Small intestine (tissue), 7 donors: ENCODE measurements around the gene KLHL3. TPM values are rescaled to one million over a fixed set of nuclear protein-coding genes. Genes with fewer than 3 reads are reported as not detected.

Experiments
- DNase-seq, 2 donors: peaks; one replicate each; pipeline versions ENCODE4 v3.0.0 to v3.0.0-alpha.2; 2013
- FAIRE-seq: peaks from 2 replicates; lab custom pipeline; 2012; peaks lifted over from hg19 to GRCh38; lab: Jason Lieb, UNC
- H3K27ac ChIP-seq, 3 donors: one replicate each; pipeline ENCODE4 v1.5.1; 2013; ENCODE audit warnings: low read length in 2 of 3, mild to moderate bottlenecking in 2 of 3, control low read depth in 1 of 3, inconsistent platforms in 1 of 3, low read depth in 1 of 3, moderate library complexity in 1 of 3
- H3K27me3 ChIP-seq, 3 donors: one replicate each; pipeline ENCODE4 v1.6.1; 2013; ENCODE audit warnings: low read length in 3 of 3, inconsistent platforms in 1 of 3; ENCODE audit not compliant: control insufficient read depth in 3 of 3, insufficient read depth in 3 of 3
- H3K36me3 ChIP-seq, 3 donors: one replicate each; pipeline ENCODE4 v1.6.1; 2013; ENCODE audit warnings: low read length in 3 of 3, inconsistent platforms in 1 of 3, low read depth in 1 of 3, mild to moderate bottlenecking in 1 of 3, moderate library complexity in 1 of 3; ENCODE audit not compliant: control insufficient read depth in 3 of 3, insufficient read depth in 2 of 3
- H3K4me1 ChIP-seq, 3 donors: one replicate each; pipeline ENCODE4 v1.6.1; 2013; ENCODE audit warnings: low read length in 2 of 3, inconsistent platforms in 1 of 3, low read depth in 1 of 3, mild to moderate bottlenecking in 1 of 3, moderate library complexity in 1 of 3; ENCODE audit not compliant: control insufficient read depth in 3 of 3, insufficient read depth in 2 of 3
- H3K4me3 ChIP-seq, 3 donors: one replicate each; pipeline ENCODE4 v1.5.1; 2013; ENCODE audit warnings: low read length in 3 of 3, control low read depth in 1 of 3, inconsistent platforms in 1 of 3, low read depth in 1 of 3, mild to moderate bottlenecking in 1 of 3, moderate library complexity in 1 of 3
- H3K9me3 ChIP-seq, 2 donors: one replicate each; pipeline ENCODE4 v1.6.1; 2013; ENCODE audit warnings: low read depth in 1 of 2, low read length in 1 of 2; ENCODE audit not compliant: control insufficient read depth in 2 of 2, insufficient read depth in 1 of 2
- WGBS, 3 donors: extraction: QIAGEN DNeasy Blood & Tissue Kit; methylation state at CpG; one replicate each; pipeline ENCODE4 v1.1.7; 2013; 5-methylcytosine and 5-hydroxymethylcytosine counted together
- polyA plus RNA-seq, 4 donors: library from polyadenylated mRNA; stranded (reverse) in 3 of 4; unstranded in 1 of 4; fragments of 200-250 nt in 3 of 4; fragments of 120-200 nt in 1 of 4; gene quantifications; one replicate each; pipeline versions ENCODE4 v1.2.1 to v1.2.3, GENCODE V29; 2013
- donor health status: healthy with polysubstance abuse.
- donor health status: control.
- donor health status: control.
- donor health status: Bipolar disorder and iron deficiency.
- donor health status: healthy.

KLHL3 gene
- polyA plus RNA-seq, 4 donors = 0.67 to 6.5 (median 1.8) TPM

DNA sequence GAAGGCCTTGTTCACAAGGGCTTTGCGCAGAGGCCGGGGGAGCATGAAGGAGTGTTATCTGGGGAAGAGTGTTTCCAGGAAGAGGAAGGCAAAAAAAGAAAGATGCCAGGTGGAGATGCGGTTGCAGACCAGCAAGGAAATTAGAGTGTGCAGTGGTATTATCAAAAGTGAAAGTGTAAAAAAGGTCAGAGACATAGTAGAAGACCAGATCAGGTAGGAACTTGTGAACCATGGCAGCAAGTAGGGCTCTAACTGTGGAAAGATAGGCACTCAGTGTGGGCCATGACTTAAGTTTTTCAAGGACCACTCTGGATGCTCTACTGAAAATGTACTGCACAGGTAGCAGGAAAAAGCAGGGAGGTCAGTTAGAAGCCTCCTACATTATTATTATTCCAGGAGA is 146.7 kb downstream of the KLHL3 start:
- Histone ChIP-seq H3K36me3 (no peaks in the 10 kb centered on the region), H3K27ac (no peak overlapping the region), H3K27me3 (no peaks in the 10 kb centered on the region), H3K4me3 (no peak overlapping the region), H3K4me1 (no peaks in the 10 kb centered on the region), H3K9me3 (peaks cover 0 to 7% of the 10 kb centered on the region in 2 donors)
- FAIRE-seq (no peak), DNase-seq (no peak)
- WGBS, 3 donors = 44 to 62% (median 54%) methylated on average over 3 of the region's 3 CpGs

DNA sequence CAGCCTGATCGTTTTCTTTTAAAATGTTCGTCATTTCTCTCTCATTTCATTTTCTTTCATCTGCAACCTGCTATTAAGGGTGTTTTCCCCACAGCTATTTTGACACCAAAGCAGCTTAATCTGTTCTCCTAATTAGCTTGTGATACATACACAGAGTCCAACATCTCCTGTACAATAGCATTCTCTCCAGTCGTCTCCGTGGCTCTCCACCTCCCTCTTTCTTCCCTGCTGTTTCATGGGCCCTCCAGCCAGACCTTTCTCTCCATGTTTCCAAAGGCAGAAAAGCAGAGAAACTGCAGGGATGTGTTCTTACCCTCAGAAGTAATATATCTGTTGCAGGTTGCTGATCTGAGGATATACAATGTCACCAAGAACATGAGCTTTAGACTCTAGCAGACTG is 148.0 kb downstream of the KLHL3 start:
- H3K27me3 ChIP-seq = peaks cover 0 to 4% (median 0%) of the 10 kb centered on the region in 3 donors
- H3K27ac ChIP-seq = no peak overlapping the region
- H3K4me1 ChIP-seq = no peaks in the 10 kb centered on the region
- no peak overlapping the region for H3K4me3 ChIP-seq
- DNase-seq (no peak), FAIRE-seq (no peak)
- peaks cover 0 to 7% of the 10 kb centered on the region in 2 donors for H3K9me3 ChIP-seq
- WGBS, 3 donors = 80 to 85% (median 84%) methylated on average over 4 of the region's 4 CpGs
- no peaks in the 10 kb centered on the region for H3K36me3 ChIP-seq

DNA sequence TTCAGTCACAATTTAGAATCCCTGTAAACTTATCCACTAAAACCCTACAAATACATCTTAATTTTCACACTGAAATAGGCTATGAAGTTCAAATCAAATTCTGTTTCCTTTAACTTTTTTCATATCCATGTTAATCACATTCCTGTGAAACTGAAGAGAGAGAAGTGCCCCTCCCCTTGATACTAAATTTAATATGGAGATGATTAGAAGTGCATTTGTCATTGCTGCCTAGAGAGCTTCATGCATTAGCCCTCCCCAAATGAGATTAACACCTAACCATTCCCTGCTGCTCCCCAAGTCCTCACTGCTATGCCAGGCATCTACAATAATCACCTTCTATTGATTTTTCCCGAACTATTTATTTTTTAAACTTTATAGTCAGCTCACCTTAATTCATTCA is 151.6 kb downstream of the KLHL3 start:
- Histone ChIP-seq H3K27ac (no peak overlapping the region), H3K4me3 (no peak overlapping the region), H3K9me3 (peaks cover 0 to 4% of the 10 kb centered on the region in 2 donors), H3K36me3 (no peaks in the 10 kb centered on the region), H3K27me3 (peaks cover 0 to 9% (median 0%) of the 10 kb centered on the region in 3 donors), H3K4me1 (no peaks in the 10 kb centered on the region)
- 30 to 68% (median 39%) methylated on average over 1 of the region's 1 CpG for WGBS, 3 donors
- FAIRE-seq (no peak), DNase-seq (no peak)

DNA sequence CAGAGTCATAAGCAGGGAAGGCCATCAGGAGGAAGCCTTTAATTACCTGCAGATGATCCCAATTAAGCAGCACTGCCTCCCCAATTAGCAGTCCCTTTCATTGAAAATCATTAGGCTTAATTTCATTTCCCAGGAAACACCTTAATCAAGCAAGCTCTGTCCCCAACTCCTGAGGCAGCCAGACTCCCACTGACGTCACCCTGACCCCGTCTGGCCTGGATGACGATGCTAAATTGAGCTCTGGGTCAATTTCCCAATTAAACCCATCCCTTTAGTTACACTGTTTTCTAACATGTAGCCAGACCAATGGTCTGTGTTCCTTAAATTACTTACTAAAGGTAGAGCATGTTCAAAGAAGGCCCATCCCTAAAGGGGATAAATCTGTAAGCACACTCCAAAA is 152.8 kb downstream of the KLHL3 start:
- no peak for FAIRE-seq
- WGBS, 3 donors = 60 to 70% (median 67%) methylated on average over 3 of the region's 3 CpGs
- no peak for DNase-seq

DNA sequence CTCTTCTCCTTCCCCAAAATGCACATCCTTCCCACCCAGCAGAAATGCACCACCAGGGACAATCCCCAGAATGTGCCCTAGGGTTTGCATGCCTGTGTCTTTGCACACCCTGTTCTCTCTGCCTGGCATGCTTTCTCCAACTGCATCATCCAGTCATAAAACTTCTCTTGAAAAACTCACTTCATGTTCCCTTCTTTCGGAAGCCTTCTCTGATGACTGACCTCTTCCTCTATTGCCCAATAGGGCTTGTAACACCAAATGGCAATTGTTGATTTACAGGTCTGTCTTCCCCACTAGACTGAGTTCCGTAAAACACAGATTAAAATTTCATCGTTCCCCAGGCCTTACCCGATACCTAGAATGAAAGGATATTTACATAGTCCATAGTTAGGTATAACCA is 153.7 kb downstream of the KLHL3 start:
- peaks cover 0 to 4% of the 10 kb centered on the region in 2 donors for H3K9me3 ChIP-seq
- DNase-seq (no peak), FAIRE-seq (no peak)
- H3K36me3 ChIP-seq = no peaks in the 10 kb centered on the region
- no peak overlapping the region for H3K27ac ChIP-seq
- no peak overlapping the region for H3K4me3 ChIP-seq
- 84 to 87% (median 87%) methylated on average over 4 of the region's 4 CpGs for WGBS, 3 donors
- peaks cover 0 to 9% (median 0%) of the 10 kb centered on the region in 3 donors for H3K27me3 ChIP-seq
- no peaks in the 10 kb centered on the region for H3K4me1 ChIP-seq

More for the DNA sequence above, 152.8 kb downstream of the KLHL3 start:
- H3K27me3 ChIP-seq = peaks cover 0 to 9% (median 0%) of the 10 kb centered on the region in 3 donors
- H3K4me1 ChIP-seq = no peaks in the 10 kb centered on the region
- H3K36me3 ChIP-seq = no peaks in the 10 kb centered on the region
- no peak overlapping the region for H3K27ac ChIP-seq
- H3K4me3 ChIP-seq = no peak overlapping the region
- peaks cover 0 to 4% of the 10 kb centered on the region in 2 donors for H3K9me3 ChIP-seq

DNA sequence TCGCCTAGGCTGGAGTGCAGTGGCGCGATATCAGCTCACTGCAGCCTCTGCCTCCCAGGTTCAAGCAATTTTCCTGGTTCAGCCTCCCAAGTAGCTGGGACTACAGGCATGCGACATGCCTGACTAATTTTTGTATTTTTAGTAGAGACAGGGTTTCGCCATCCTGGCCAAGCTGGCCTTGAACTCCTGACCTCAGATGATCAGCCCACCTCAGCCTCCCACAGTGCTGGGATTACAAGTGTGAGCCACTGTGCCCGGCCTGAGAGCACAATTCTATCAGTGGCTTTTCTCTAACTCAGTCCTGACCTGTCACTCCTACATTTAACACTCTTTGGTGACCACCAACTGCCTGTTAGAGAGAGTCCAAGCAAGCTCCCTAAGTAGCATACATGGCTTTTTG is 154.1 kb downstream of the KLHL3 start:
- FAIRE-seq (no peak), DNase-seq (no peak)
- no peaks in the 10 kb centered on the region for H3K4me1 ChIP-seq
- H3K36me3 ChIP-seq = no peaks in the 10 kb centered on the region
- 62 to 66% (median 65%) methylated on average over 6 of the region's 6 CpGs for WGBS, 3 donors
- peaks cover 0 to 4% of the 10 kb centered on the region in 2 donors for H3K9me3 ChIP-seq
- H3K27ac ChIP-seq = no peak overlapping the region
- peaks cover 0 to 9% (median 0%) of the 10 kb centered on the region in 3 donors for H3K27me3 ChIP-seq
- no peak overlapping the region for H3K4me3 ChIP-seq

DNA sequence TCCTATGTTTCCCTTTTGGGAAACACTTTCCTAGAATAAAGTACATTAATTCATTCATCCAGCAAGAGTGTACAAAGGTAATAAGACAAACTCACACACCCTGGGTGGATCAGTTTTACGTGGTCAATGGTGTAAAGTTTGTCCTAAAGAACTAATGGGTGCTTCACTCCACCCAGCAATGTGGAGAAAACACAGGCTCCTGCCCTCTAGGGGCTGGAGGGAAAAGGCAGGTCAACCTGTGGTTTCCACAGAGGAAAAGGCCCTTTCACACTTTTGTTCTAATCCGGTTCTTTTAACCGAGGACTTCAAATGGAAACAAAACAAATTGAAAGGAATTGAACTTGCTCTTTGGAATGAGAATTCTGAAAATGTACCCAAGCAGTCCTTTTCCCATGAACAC is 155.9 kb downstream of the KLHL3 start:
- DNase-seq (no peak), FAIRE-seq (no peak)
- no peaks in the 10 kb centered on the region for H3K36me3 ChIP-seq
- H3K27me3 ChIP-seq = peaks cover 0 to 9% (median 0%) of the 10 kb centered on the region in 3 donors
- no peaks in the 10 kb centered on the region for H3K4me1 ChIP-seq
- 49 to 59% (median 55%) methylated on average over 3 of the region's 3 CpGs for WGBS, 3 donors
- no peak overlapping the region for H3K4me3 ChIP-seq
- no peak overlapping the region for H3K27ac ChIP-seq
- no peaks in the 10 kb centered on the region for H3K9me3 ChIP-seq

DNA sequence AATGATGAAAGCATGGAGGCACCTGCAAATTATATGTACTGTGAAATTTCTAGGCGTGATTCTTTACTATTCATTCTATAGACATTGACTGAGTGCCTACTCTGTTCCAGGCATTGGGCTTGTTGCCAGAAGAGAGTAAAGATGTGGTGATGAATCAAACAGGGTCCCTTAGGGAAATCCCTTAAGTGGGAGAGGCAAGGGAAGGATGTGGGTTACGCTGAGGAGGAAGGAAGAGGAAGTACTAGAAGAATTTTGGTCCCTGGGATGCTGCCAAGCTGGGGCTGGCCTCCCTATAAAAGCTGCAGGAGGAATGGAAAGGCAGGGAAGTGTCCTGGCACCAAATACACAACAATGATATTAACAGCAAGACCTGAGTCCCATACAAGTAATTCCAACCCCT is 160.0 kb downstream of the KLHL3 start:
- Histone ChIP-seq H3K27me3 (no peaks in the 10 kb centered on the region), H3K27ac (no peak overlapping the region), H3K36me3 (no peaks in the 10 kb centered on the region), H3K4me3 (no peak overlapping the region), H3K9me3 (no peaks in the 10 kb centered on the region), H3K4me1 (no peaks in the 10 kb centered on the region)
- WGBS, 3 donors = 23 to 42% (median 34%) methylated on average over 2 of the region's 2 CpGs
- FAIRE-seq = no peak
- DNase-seq = no peak

DNA sequence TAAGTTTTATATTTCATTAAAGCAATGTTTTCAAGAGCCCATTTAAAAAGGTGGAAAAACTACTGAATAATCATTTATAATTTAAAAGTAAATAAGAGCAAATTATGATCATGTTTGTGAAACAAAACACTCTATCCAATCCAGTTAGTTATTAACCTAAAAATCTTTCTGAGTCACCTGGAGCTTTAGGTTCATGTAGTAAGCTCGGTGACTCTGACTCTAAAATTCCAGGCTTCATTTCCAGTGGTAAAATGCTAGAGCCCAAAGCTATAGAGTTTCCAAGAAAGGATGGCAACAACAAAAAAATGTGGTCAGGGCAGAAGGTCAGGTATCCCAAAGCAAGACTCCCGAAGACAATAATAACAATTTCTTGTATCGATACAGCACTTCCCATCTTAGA is 160.7 kb downstream of the KLHL3 start:
- 60 to 77% (median 72%) methylated on average over 3 of the region's 3 CpGs for WGBS, 3 donors
- H3K4me1 ChIP-seq = no peaks in the 10 kb centered on the region
- H3K36me3 ChIP-seq = no peaks in the 10 kb centered on the region
- no peak overlapping the region for H3K27ac ChIP-seq
- H3K27me3 ChIP-seq = no peaks in the 10 kb centered on the region
- no peaks in the 10 kb centered on the region for H3K9me3 ChIP-seq
- no peak overlapping the region for H3K4me3 ChIP-seq
- DNase-seq (no peak), FAIRE-seq (no peak)
